Endothelial cell of umbilical vein (primary cell): ENCODE results near the gene EXOC6B.

Experiments used
- CTCF ChIP-seq, 2 donors: IDR thresholded peaks; 1 replicate in 1 of 2; 2 replicates in 1 of 2; pipeline ENCODE4 v1.5.1; 2011; ENCODE audit warnings: low read length in 2 of 2, mild to moderate bottlenecking in 2 of 2, moderate library complexity in 2 of 2, control low read depth in 1 of 2, inconsistent platforms in 1 of 2, low read depth in 1 of 2; ENCODE audit not compliant: insufficient read depth in 1 of 2; ENCODE audit errors: extremely low read depth in 1 of 2
- EZH2 ChIP-seq: IDR thresholded peaks from 2 replicates; pipeline ENCODE4 v1.6.1; 2012; ENCODE audit warnings: borderline replicate concordance, low read depth, mild to moderate bottlenecking, moderate library complexity, low read length, inconsistent platforms; ENCODE audit not compliant: severe bottlenecking
- MYC ChIP-seq: IDR thresholded peaks from one replicate; pipeline ENCODE4 v1.6.1; 2011; ENCODE audit warnings: mild to moderate bottlenecking, low read depth, low read length
- POLR2A ChIP-seq: IDR thresholded peaks from 2 replicates; pipeline ENCODE4 v1.6.1; 2012; ENCODE audit warnings: low read depth, mild to moderate bottlenecking, control low read depth, low read length
- POLR2AphosphoS5 ChIP-seq: IDR thresholded peaks from 2 replicates; pipeline ENCODE4 v1.6.1; 2012; ENCODE audit warnings: low read depth, mild to moderate bottlenecking, control low read depth, low read length, moderate library complexity; ENCODE audit not compliant: insufficient read depth
- TF ChIP-seq, protein P1 (sequence below): IDR thresholded peaks from 2 replicates; pipeline ENCODE4 v1.6.1; 2011; ENCODE audit not compliant: insufficient read depth, insufficient read length

DNA sequence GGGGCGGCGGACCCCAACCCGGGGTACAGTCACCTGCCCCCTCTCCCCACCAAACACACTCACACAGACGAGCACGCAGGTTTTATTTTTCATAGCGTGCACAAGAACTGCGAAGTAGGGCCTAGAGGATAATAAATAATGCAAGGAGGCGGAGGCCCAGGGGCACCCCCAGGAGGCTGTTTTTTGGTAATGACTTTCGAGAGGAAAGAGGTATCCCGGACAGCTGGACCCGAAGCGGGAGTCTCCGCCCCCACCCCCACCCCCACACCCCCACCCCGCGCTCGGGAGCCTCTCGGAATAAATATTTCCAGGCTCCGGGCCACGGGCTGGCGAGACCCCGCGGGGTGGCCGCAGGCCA is 681.6 kb downstream of the EXOC6B start:
- TF ChIP-seq POLR2A (no peak), CTCF (IDR thresholded peaks at IDR 0.05; ENCODE audit: extremely low read depth in 1 of 2, insufficient read depth in 1 of 2, low read depth in 1 of 2, low read length in 2 of 2) (no peak), EZH2 (no peak), POLR2AphosphoS5 (no peak), MYC (no peak)
- TF ChIP-seq, protein P1, sequence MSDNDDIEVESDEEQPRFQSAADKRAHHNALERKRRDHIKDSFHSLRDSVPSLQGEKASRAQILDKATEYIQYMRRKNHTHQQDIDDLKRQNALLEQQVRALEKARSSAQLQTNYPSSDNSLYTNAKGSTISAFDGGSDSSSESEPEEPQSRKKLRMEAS = no peak
